GM18519 (cell line): Measurements from ENCODE around the gene E4F1.

Experiments
- ATAC-seq: cut with Tn5 transposase; IDR thresholded peaks from one replicate; pipeline ENCODE4 v1.9.1; 2021; ENCODE audit warnings: mild to moderate bottlenecking, moderate library complexity; ENCODE audit not compliant: unreplicated experiment, low FRiP score

E4F1 gene

GRCh38 chr16:2270588-2271470 is 47.4 kb downstream of the E4F1 start:
- no peak for ATAC-seq

- no peak for ATAC-seq
Measured at GRCh38 chr16:2271848-2272461, 48.6 kb downstream of the E4F1 start.

DNA sequence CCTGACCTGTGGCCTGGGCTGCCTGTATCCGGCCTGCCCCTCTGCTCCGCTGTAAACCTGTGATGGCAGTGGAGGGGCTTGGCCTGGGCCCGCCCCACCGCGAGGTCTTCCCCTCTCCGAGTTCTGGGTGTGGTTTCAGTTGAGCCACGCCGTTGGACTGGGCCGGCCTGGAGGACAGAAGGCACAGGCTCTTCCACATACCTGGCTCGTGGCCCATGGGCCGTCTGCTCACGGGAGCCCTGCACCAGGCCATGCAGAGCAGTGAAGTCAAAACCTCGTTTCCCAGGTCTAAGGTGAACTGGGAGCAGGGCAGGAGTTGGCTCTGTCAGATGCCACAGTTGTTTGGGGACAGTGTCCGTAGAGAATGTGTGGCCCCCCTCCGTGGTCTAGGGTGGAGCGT is 50.1 kb downstream of the E4F1 start:
- no peak for ATAC-seq

DNA sequence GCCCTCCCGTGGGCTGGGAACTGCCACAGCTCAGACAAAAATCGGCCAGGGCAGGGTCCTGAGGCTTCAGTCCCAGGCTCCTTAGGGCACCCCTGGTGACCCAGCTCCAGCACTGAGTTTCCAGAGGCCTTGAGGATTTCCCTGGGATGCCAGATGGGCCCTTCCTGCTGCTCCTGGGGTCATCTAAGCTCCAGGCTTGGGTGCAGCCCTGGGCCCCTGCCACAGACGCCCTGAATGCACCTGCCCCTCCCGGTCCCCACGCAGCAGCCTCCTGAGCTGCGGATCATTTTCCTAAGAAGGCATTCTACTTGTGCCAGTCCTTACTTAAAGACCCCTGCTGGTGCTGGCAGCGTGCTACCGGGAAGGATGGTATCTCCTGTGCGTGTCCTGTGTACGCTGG is 50.5 kb downstream of the E4F1 start:
- ATAC-seq = no peak

DNA sequence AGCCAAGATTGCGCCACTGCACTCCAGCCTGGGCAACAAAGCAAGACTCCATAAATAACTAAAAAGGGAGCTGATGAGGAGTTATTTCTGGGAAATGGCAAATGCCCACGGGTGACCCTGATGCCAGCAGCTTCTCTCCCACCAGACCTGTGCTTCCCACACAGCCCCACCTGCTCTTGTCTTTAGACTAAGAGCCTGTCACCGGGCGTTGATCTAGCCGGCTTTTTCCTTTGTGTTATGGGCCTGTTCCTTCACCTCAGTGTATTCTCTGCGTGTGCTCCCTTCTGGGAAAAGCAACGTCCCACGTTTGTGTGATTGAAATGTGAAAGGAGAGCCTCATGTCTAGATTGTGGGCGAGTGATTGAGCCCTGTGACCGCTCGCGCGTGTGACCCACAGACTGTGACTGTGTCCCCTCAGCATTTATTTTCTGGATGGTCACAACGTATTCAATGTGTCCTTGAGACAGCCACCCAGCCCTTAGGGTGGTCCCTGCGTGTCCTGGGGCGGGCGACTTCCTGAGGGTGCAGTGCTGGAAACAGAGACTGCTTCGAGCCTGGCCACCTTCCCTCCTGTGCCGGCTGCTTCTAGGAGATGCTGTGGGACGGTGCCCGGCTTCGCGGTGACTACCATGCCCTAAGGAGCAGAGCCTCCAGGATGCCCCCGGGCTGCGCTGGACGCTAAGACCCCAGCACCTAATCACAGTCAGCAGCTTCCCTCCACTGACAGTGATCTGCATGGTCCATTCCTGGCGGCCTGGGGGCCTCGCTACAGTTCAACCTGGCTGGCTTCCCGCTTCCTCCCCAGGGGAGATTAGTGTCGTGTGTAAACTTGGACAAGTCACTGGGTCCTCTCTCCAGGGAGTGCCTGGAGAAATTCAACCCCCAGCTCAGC is 52.3 kb downstream of the E4F1 start:
- ATAC-seq = no peak

- ATAC-seq = no peak
Measured at GRCh38 chr16:2276368-2277195, 53.2 kb downstream of the E4F1 start.

DNA sequence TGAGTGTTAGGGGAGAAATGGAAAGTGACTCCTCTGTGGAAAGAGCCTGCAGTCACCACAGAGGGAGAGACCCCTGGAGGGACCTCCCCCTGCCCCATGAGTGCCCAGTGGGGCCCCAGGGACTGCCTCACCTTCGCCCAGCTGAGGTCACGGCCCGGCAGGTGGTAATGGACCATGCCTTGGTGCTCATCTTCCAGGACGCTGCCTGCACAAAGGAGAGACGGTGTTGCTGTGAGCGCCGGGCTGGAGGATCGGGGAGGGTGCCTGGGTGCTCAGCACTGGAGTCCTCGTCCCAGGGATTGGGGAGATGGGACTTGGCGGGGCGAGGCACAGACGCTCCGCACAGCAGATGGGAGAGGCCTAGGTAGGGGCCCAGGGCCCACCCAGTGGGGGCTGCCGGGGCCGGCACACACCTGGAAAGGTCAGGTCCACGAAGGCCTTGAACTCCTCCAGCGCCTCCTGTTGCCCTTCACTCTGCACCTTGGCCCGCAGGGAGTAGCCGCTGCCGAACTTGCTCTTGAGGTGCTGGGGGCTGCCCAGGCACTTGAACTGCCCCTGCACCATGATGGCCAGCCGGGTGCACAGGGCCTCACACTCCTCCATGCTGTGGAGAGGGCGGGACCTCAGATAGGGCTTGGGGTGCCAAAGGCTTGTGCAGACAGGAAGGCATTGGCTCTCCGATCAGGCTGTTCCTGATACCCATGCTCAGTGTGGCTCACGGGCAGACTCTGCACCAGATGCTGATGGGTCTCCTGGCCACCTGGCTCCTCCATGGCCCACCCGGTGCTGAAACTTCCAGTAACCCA is 54.3 kb downstream of the E4F1 start:
- ATAC-seq = no peak

GRCh38 chr16:2278272-2278608 is 54.8 kb downstream of the E4F1 start:
- ATAC-seq = no peak

GRCh38 chr16:2278956-2279800 is 55.8 kb downstream of the E4F1 start:
- ATAC-seq = no peak

GRCh38 chr16:2280461-2280860 is 57.1 kb downstream of the E4F1 start:
- ATAC-seq = no peak

DNA sequence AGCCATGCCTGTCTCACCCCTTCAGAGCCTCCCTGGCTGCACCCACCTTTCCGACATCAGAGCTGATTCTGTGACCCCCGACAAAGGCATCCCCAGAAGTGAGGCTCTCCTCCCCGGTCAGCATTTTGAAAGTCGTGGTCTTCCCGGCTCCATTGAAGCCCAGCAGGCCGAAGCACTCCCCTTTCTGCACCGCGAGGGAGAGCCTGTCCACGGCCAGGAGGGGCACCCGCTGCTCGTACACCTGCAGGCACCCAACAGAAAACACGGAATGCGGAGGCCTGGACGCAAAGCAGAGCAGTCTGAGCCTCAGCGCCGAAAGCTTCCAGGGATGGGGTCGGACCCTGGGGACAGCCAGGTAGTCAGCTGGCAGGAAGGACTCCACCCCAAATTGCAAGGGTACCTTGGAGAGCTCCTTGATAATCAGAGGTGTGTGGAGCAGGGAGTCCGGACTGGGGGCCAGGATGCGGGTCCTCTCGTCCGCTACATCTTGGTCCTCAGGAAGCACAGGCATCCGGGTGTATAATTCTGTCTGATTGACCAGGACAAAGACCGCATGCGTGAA is 57.7 kb downstream of the E4F1 start:
- no peak for ATAC-seq

- ATAC-seq = no peak
Measured at GRCh38 chr16:2282262-2282661, 58.9 kb downstream of the E4F1 start.

DNA sequence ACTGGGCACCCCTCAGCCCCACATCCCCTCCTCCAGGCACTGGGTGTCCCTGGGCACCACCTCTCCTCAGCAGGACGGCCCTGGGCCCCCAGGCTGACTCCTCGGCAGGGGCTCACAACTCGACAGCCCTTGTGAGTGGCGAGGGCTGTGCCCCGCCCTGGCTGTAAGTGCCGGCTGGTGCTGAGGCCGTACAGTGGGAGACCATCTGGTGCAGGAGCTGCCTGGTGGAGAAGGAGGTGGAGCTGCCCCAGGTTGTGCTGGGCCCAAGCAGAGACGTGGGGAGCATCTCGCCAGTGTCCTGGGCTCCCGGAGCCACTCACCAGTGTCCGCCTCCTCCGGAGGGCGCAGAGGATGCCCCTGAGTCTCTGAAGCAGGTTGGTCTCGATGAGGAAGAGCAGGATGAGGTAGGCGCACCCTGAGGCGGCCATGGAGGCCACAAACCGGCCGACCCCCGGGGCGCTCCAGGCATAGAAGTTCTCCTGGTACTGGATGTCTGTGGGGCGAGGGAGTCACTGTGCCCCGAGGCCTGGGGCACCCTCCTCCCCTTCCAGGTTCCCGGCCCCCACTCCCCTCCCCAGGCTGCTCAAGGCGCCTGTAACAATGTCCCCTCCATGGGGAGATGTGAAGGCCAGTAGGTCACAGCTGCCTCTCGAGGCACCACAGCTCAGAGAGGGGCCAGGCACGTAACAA is 59.6 kb downstream of the E4F1 start:
- no peak for ATAC-seq

DNA sequence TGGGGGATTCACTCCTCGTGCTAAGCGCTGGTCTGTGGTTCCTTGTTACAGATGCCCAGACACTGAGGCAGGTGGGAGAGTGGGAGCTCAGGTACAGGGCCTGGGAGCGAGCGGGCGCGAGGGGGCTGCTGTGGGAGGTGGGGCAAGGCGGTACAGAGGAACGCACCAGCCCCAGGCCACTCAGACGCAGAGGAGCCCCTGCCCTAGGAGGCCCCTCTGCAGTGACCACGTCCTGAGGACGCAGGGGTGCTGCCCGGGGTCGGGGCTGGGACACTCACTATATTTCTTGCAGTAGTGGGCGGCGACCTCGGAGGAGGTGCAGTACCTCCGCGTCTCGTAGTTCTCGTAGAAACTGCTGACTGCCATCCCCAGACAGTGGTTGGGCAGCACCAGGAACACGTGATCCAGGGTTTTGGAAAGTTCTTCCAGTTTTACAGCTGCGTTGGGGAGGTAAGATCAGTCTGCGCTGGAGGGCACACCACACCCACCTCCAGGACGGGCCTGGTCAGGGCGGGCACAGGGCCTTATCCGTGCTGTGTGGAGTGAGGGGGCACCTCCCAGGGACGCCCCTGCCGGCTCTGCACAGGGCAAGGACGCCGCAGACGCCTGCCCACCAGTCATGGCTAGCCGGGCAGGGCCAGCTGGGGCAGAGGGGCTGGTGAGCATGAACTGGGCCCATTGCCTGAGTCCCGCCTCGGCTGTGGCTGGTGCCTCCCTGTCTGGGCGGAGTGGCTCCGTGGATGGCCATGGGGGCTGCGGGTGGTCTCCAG is 60.8 kb downstream of the E4F1 start:
- no peak for ATAC-seq

DNA sequence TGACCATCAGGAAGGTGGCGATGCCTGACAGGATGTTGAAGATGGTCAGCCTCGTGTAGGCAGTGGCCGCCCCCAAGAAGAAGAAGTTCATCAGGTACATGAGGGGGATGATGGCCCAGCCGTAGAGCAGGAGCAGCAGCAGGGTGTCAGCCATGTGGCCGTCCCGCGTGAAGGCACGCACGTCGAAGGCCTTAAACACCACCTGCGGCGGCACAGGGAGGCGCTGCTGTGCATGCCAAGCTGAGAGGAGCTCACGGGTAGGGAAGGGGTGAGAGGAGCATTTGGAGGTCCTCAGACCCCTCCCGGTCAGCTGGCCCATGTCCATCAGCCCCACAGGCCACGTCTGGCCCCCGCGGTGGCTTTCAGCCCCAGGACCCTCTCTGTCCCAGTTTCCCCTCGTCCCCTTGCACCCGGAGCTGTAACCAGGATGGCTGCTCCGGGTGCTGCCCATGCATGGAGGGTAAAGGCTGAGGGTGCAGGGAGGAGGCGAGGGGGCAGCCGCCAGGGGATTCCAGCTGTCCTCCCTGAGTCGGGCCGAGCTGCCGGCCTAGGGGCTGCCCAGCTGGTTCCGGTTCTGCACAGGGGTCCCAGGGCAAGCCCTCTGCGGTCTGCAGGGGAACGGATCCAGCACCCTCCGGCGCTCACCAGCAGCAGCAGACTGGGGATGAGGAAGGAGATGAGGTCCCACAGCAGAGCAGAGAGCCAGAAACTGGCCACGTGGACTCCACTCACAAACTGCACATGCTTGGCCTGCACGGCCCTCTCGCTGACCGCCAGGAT is 61.6 kb downstream of the E4F1 start:
- ATAC-seq = no peak
